NCI-H2107 (cell line): ENCODE results near the gene POLR1A.
A peak's percentile ranks its signal among the peaks of the same experiment; 100 is the strongest.

Experiments
- DNase-seq: peaks from one replicate; lab custom pipeline; 2025; lab: John Stamatoyannopoulos, UW

The POLR1A gene

GRCh38 chr2:86105252-86105968 lies at the start of gene POLR1A:
Gene POLR1A (minus strand): TSS chr2:86105886. CDS start chr2:86105776, 110 bp downstream.
- peak; percentile 71 for DNase-seq

- no peak for DNase-seq
Measured at GRCh38 chr2:86150502-86150901, 44.8 kb upstream of the POLR1A start.

DNA sequence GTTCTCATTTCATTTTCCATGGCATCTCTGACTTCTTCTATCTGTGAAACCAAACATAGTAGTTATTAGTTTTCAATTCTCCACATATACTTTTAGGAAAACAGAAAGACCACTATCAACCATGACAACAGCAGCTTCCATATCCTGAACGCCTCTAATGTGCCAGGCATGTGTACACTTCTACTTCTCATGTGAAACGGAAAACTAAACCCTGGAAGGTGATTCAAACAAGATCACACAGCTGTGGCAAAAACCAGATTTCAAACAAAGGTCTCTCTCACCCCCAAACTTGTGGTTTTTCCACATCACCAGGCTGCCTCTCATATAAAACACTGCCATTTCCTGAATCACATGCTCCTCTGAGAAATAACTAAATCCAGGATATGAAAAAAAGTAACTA lies 42.1 kb upstream of the POLR1A start:
- DNase-seq: no peak

- no peak for DNase-seq
Measured at GRCh38 chr2:86143926-86144685, 38.4 kb upstream of the POLR1A start.

GRCh38 chr2:86143307-86143706 lies 37.6 kb upstream of the POLR1A start:
- DNase-seq: no peak

DNA sequence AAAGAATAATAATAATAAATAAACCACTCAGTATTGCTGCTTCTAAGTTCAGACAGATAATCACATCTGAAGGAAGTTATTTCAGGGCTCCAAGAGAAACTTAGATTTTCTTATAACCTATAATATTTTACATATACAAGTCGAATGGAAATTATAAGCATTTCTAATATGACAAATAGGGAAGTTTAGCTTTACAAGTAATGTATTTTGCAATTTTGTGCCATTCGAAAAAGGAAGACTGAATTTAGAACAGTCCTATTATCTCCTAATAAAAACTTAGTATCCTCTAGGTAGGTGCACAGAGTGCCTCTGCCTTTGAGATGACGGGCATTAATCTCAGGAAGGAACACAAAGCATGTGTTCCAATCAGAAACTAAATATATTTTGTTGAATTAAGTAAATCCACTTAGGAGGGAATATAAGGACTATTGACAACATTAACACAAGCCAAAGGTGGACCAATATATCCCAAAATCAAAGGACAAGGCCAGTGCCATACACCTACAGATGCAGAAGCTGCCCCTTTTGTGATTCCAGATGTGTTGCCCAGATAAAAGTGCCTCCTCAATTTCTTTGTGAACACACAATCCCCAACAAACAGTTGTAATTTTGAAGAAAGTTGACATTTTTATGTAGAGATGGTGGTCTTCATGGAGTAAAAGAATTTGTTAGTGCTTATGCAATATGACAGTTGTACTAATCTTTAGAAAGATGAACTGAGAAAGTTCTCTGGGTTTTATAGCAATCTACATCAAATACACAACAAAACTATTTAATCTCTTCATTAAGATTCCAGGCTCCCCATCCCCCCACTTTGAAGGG lies 37.0 kb upstream of the POLR1A start:
- DNase-seq: no peak

DNA sequence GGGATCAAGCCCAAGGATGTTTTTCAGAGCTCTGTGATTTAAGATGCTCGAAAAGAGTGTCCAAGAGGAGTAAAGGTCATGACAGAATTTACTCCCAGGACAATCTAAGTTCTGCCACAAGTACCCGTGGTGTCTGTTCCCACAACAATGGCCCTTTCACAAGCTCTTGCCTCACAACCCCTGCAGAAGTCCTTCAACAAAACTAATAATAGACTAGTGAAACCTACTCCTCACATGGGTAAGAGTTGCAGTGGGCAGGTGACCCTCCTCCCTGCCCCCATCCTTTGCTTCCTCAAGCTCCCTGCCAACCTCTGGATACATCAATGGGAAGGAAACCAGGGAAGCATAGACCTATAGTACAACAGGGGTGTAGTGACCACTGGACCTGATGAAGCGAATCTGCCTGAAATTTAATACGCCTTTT lies 35.3 kb upstream of the POLR1A start:
- no peak for DNase-seq

GRCh38 chr2:86139981-86140380 lies 34.3 kb upstream of the POLR1A start:
- no peak for DNase-seq

GRCh38 chr2:86138736-86139625 lies 33.3 kb upstream of the POLR1A start:
- DNase-seq: no peak

DNA sequence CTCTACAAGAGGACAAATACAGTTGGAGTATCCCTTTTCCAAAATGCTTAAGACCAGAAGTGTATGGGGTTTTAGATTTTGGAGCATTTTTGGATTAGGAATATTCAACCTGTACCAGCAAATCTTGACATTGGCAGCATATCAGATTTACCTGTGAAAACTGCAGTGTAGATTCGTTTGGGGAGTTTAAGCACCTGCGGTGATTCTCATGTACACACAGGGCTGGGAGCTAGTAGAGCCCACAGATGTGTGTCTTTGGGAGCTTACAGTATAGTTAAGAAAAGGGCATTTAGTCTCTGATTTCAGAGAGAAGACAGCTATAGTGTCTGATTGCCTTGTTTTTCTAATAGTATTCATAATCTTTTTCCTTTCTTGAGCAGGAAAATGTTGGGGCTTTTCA lies 30.5 kb upstream of the POLR1A start:
- no peak for DNase-seq

DNA sequence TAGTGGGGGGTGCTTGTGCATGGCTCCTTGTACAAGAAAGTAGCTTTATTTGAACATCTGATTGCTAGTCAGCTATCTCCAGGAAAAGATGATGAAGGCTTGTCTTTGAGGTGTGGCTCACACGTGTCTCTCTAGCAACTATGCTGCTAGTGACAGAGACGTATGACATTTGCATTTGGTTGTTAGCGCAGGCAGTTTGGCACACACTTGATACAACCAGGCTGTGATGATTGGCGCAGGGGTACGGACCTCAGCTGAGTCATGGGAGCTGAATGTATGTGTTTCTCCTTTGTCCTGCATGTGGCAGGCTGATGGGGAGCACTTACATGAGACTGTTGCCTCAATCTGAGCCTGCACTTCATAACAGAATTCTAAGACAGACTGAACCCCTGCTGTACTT lies 30.0 kb upstream of the POLR1A start:
- no peak for DNase-seq

- no peak for DNase-seq
Measured at GRCh38 chr2:86134709-86135108, 29.0 kb upstream of the POLR1A start.

DNA sequence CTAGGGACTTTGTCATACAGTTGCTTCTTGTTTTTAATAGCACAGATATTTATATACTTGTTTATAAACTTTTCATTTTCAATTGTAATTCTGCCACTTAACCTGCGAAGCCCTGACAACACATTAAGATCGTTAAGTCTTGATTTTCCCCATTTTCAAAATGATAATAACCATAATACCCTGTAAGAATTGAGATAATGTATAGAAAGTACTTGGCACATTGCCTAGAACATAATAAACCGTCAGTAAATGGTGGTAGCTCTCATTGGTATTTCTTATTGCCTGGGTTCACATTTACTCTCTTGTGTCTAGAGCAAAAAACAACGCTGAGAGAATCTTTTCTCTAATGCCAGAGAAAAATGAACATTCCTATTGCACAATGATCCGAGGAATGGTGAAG lies 19.0 kb upstream of the POLR1A start:
- no peak for DNase-seq

GRCh38 chr2:86123328-86123925 lies 17.7 kb upstream of the POLR1A start:
- DNase-seq: no peak

DNA sequence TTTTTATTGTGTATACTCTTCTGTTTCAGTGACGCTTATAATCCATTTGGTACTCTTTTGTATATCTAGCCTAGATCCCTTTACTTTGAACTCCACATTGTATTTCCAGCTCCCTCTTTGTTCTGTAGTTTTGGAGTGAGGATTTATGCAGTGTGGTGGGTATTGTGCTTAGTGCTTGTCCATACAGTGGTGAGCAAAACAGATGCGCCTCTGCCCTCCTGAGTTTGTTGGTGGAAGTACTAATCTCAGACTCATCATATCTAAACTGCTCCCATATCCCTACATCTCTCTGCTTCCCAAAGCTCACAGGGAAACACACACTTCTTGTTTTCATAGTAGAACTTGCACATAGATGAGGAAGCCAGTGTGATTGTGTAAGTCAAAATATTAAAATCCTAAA lies 12.4 kb upstream of the POLR1A start:
- no peak for DNase-seq

DNA sequence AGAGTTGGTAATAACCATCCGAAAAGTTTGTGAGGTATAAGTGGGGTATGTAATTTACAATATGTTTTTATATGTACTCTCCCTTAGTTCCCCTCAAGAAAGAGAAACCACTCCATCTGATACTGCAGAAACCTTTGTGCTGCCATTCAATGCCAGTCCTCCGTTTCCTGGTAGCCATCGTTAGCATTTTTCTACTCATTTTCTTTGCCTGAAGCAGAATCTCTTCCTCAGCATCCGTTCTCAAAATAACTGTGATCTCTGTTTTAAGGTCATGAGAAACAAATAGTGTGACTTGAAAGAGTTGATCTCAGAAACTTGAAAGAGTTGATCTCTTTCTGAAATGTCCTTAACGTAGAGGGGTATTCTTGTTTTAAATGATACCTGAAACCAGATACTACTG lies 1.3 kb upstream of the POLR1A start:
- no peak for DNase-seq

- DNase-seq: peak; percentile 66
Measured at GRCh38 chr2:86105969-86106945, 571 bp upstream of the POLR1A start, which contains the start of gene PTCD3. Gene PTCD3 (plus strand): TSS chr2:86106235. CDS start chr2:86106248, 13 bp downstream.

GRCh38 chr2:86102157-86102556 lies 3.5 kb downstream of the POLR1A start:
- DNase-seq: no peak

DNA sequence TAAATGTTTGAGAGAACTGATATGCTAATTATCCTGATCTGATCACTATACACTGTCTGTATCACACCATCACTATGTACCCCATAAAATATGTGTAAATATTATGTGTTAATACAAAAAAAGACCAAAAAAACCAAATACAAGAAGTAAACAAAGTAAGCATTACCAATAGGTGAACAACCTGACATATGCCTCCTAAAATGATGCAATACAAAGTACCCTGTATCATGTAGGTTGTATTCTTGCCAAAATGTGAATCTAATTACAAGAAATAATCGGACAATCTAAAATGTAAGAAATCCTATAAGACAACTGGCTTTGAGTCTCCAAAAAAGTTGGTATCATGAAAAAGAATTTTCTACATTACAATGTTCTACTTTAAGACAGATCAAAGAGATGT lies 7.8 kb downstream of the POLR1A start:
- DNase-seq: no peak
